IPS DF 4.7 (cell line): Measurements from ENCODE around the gene RXRB.
"Not testable (repeated sequence)": the region's sequence is repeated elsewhere in the genome, so short reads cannot be mapped to it uniquely, and the experiment has no call there.

ENCODE experiments used
- DNase-seq: peaks from one replicate; pipeline ENCODE4 v3.0.0-alpha.2; 2013; ENCODE audit warnings: low spot score; ENCODE audit errors: extremely low read depth

The RXRB gene

DNA sequence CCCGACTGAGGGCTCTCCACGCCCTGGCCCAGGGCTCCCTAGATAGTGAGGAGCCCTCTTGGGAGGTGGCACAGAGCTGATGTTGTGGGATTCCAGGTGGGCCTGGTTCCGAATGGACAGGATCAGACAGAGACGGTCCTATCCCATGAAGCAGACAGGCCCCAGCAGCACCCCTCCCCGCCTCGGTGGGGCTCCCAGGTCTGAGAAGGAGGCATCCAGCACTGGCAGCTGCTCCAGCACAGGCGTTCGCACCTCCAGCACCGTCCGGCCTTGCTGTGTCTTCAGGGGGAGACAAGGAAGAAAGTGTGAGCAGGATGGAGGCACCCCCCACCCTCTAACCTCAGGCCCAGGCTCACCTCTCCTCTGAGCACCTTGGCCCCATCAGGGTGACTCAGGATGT is 36.9 kb downstream of the RXRB start:
- no peak for DNase-seq

DNA sequence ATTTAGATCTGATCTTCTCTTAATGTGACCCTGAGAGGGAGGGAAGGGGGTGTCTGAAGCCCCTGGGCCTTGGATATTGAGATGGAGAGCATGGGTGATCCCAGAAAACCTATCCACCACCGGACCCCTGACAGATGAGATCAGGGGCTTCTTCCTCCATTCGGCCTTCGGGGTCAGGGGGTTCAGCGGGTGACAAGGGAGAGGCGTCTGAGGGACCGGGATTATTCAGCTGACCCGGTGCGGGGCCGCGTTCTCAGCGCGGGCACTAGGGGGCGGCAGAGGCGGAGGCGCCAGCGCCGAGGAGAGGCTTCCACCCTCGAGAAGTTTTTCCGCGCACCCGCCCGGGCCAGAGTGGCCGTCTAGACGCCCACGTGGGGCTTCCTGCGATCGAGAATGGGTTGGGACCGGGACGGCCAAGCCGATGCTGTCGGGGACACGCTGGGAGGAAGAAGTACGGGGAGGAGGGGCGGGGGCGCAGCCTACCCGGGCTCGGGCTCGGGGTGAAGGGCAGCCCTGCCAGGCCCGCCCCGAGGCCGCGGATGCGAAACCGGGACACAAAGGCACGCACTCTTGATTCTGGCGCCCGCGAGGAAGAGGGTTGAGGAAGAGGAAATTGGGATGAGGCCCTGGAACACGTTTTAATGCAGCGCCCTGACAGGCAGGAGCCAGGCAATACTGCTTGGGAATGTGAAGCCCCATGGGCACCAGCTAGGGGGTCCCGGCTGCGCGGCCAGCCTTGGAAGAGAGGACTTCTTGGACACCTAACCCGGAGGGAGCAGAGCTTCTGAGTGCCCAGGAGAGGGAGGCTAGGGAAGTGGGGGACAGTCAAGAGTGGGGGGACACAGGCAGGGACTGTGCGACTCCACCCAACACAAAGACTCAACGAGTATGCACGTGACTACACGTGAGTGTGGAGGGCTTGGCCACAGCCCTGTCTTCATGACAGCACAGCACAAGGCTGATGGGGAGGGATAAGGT is 38.8 kb downstream of the RXRB start:
- DNase-seq = no peak

DNA sequence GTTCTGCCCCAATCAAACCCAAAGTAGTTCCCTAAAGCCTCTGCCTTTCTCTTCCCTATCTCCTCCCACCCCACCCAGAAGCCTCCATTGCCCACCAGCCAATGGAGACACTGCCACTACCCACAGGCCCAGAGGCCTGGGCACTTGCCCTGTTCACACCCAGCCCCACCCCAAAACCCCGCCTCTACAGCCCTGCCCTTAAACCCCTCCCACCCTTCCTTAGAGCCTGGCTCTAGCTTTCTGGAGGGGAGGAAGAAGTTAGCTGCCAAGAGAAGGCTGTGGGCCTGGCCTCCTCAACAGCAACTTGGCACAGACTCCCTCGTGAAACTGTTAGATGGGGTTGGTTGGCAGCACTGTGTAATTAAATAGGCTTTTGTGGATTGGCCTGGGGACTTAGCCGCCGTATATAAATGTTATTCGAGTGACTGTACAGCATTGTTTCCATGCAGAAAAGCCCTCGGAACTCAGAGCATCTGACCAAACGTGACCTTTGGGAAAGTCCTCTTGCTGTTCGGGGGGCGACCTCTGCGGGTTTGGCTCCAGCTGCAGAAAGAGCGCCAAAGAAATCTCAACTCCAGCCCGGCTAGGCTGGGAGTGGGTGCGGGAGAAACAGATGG is 39.6 kb downstream of the RXRB start:
- no peak for DNase-seq

DNA sequence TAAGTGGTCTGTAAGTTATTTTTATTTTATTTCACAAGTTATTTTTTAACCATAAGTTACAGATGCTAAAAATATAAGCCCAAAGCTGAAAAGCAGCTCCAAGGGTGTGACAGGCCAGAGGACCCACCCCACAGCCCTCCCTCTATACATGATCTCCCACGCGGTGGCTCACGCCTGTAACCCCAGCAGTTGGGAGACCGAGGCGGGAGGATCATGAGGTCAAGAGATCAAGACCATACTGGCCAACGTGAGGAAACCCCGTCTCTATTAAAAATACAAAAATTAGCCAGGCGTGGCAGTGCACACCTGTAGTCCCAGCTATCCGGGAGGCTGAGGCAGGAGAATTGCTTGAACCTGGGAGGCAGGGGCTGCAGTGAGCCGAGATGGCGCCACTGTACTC is 40.4 kb downstream of the RXRB start:
- no peak for DNase-seq

DNA sequence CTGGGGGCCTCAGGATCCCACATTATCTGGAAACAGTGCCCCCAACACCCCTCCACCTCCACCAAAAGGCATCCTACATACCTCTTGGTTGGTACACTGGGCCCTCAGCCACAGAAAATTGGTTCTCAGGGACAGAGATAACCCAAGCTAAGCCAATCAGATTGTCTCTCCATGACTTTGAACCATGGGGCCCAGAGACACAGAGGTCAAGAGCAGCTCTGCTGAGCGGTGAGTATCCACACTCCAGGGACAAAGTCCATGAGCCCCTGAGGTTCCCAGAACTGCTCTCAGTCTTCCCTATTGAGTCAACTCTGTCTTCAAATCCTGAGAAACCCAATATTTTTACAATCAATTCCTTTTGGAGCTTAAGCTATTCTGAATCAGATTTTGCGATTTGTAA is 43.5 kb downstream of the RXRB start:
- no peak for DNase-seq

DNA sequence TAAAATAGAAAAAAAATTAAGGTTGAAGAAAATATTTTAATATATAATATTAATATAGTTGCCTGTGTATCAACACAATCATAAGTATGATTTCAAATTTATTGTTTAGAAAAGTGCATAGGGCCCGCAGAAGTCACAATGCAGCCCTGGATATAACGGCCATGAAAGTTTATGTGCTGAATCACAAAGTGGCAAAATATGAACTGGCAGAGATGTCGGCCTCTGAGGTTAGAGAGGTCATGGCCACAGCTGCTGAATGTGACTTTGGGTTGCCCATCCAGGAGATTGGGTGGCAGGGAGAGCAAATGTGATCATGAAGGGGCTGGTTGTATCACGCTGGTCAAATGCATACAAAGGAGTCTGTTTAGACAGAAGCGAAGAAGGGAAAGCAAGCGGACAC is 43.9 kb downstream of the RXRB start:
- DNase-seq = no peak

DNA sequence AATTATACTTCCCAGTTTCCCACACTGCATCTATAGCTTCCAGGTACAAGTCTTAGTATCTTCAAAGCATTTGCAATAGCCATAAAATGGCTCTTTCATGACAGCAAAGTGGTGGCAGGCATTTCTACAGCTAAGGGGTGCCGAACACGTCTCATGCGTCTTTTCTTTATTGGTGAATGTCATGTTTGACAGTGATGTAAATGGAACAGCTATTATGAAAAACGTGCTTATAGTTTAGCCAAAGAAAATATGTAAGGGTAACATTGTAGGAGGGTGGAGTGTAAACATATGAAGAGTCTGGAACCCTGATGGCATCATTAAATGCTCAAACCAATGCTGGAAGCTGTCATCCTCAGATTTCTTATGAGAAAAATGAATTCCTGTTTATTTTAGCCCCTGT is 46.1 kb downstream of the RXRB start:
- DNase-seq = no peak

DNA sequence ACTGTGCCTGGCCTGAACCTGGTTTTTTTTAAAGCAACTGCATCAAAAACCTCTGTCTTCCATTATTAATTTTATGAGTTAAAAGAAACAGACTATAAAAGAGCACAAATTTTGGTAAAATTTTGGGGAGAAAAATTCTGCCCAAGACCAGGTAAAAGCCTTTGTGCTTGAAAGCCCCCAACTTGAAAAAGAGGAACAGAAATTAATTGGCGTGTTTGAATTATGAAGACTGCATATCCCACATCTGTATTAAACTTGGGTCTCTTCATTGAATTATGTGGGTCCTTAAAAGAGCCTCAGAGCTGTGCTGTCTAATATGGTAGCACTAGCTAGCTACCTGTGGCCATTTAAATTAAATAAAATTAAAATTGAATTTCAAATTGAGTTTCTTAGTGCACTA is 49.4 kb downstream of the RXRB start:
- DNase-seq = no peak

DNA sequence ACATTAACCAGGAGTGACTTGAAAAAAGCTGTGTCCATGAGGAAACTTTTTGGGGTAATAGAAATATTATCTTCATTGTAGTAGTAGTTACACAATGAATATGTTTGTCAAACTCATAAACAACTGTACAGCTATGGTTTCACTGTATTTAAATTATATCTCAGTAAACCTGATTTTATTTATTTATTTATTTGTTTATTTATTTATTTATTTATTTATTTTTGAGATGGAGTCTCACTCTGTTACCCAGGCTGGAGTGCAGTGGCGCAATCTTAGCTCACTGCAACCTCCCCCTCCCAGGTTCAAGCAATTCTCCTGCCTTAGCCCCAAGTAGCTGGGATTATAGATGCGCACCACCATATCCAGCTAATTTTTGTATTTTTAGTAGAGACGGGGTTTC is 49.9 kb downstream of the RXRB start:
- not testable (repeated sequence) for DNase-seq

DNA sequence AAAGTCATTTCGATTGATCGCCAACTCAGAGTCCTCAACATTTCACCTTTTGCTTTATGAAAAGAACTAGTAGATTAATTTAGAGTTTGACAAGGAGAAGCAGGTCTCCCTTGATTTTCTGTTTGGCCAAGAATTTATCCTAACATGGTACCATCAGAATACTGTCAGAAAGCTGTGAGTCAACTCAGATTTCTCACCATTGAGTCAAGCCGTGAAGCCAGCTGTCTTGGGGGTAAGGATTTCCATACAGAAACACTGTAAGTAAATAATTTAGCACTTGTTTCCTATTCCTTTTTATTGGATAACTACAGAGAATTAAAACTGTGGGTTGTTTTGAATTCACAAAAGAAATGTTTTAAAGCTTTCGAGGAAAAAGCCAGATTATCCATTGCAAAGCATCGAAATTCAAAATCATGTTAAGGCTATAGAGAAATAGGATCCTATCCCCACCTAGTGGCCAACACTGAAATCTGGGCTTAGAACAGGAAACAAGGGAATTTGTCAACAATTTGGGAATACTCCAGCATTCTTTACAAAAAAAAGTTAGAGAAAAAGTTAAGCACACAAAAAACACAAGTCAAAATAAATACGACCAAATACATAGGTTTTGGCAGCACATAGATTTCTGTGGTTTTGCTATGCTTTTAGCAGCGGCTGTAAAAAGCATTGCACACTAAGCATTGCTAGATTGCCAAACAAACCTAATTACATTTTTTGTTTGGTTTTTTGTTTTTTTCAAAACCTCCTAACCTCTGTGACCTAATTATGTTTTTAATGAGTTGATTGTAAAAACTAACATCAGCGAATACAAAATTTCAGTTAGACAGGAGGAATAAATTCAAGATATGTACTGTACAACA is 52.4 kb downstream of the RXRB start:
- DNase-seq = no peak

DNA sequence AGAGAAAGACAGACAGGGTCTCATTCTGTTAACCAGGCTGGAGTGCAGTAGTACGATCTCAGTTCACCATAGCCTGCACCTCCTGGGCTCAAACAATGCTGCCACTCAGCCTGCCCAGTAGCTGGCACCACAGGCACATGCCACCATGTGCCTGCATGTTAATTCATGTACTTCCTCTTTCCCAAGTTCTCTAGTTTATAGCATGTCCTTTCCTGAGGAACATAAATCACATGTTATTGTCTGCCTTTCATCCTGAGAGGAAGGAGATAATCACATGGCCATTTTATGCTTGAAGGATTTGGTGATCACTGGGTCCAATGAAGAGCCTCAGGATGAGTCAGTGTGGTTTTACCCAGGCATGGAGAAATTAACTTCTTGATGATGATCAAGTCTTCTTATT is 56.1 kb downstream of the RXRB start:
- no peak for DNase-seq
